Body of pancreas (tissue), 4 donors: ENCODE measurements around the gene KDM2B. TPM values are rescaled to one million over a fixed set of nuclear protein-coding genes. Genes with fewer than 3 reads are reported as not detected.
A peak's percentile ranks its signal among the peaks of the same experiment; 100 is the strongest.

Source experiments
- ATAC-seq: fragments of 150-250 bp; one replicate; pipeline ENCODE4 v1.9.1; 2016
- DNase-seq, 4 donors: peaks; one replicate each; pipeline ENCODE4 v3.0.0-alpha.2; 2019
- H3K27ac ChIP-seq, 4 donors: fragments of 200-600 bp; sonication (generic); 1 replicate in 3 of 4; 2 replicates in 1 of 4; pipeline versions ENCODE4 v1.5.1 to v1.6.1; 2016 to 2019; ENCODE audit warnings: mild to moderate bottlenecking in 1 of 4, mixed read lengths in 1 of 4, moderate library complexity in 1 of 4
- H3K27me3 ChIP-seq, 2 donors: fragments of 200-600 bp; sonication (generic); one replicate each; pipeline ENCODE4 v1.6.0; 2016; ENCODE audit warnings: mild to moderate bottlenecking in 1 of 2
- H3K36me3 ChIP-seq, 2 donors: fragments of 200-600 bp; sonication (generic); replicated peaks in 1 of 2; 2 replicates each; pipeline ENCODE4 v1.5.1; 2016; ENCODE audit warnings: low read depth in 2 of 2; ENCODE audit not compliant: insufficient read depth in 1 of 2
- H3K4me1 ChIP-seq: fragments of 200-600 bp; sonication (generic); one replicate; pipeline ENCODE4 v1.6.0; 2016
- H3K4me3 ChIP-seq, 2 donors: fragments of 200-600 bp; sonication (generic); 1 replicate in 1 of 2; 2 replicates in 1 of 2; pipeline ENCODE4 v1.5.1; 2016 to 2019
- H3K9me3 ChIP-seq, 3 donors: fragments of 200-600 bp; sonication (generic); 1 replicate in 2 of 3; 2 replicates in 1 of 3; pipeline ENCODE4 v1.5.1; 2016
- CTCF ChIP-seq, 7 experiments: fragments of 450-650 bp in 4 of 7; fragments of 200-600 bp in 3 of 7; sonication (generic) in 3 of 7; IDR thresholded peaks; one replicate each; pipeline ENCODE4 v1.5.1; 2016 to 2019; ENCODE audit warnings: antibody characterized with exemption in 7 of 7
- POLR2A ChIP-seq, 3 donors: fragments of 450-650 bp; IDR thresholded peaks; one replicate each; pipeline ENCODE4 v1.6.1; 2016; ENCODE audit warnings: antibody characterized with exemption in 3 of 3, mild to moderate bottlenecking in 2 of 3
- WGBS, 2 donors: methylation state at CpG; one replicate each; pipeline ENCODE4 v1.1.5; 2017; 5-methylcytosine and 5-hydroxymethylcytosine counted together
- intact Hi-C: fragments of 100-400 bp; cut with DNase I; formaldehyde crosslinking; loops from one replicate; pipeline ENCODE4 v1.15.1; 2023
- total RNA-seq, 2 donors: library from RNA; depleted of rRNA; stranded (reverse); fragments of >200 nt; gene quantifications; one replicate each; pipeline ENCODE4 v1.1.0, GENCODE V29; 2016

The KDM2B gene
- total RNA-seq, 2 donors from 2014 or later, result 17.8 to 26.5 TPM

DNA sequence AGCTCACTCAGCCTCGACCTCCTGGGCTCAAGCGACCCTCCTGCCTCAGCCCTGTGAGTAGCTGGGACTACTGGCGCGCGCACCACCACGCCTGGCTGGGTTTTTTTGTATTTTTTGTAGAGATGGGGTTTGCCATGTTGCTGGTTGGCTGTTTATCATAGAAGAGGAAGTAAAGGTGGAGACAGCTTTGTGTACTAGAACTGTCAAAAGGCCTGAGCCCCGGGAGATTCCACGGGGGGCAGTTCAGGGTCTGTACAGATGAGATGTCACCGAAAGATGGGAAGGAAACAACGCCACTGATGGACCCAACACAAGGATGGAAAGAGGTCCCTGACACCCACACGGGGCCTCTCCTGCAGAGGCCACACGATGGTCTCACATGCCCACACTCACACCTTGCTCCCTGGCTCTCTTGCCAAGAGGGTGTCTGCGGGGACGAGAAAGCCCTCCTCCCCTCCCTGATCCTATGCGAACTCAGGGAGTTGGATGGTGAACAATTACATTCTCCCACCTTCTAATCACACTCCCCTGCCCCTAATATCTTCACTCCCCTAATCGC lies 66.6 kb downstream of the KDM2B start:
- no peak for ATAC-seq
- H3K27me3 ChIP-seq, result no peaks in the 10 kb centered on the region
- no peaks in the 10 kb centered on the region for H3K9me3 ChIP-seq
- no peak for TF ChIP-seq POLR2A (IDR thresholded peaks at IDR 0.05)
- TF ChIP-seq CTCF (IDR thresholded peaks at IDR 0.05), result no peak
- DNase-seq, result no peak
- no peak overlapping the region for H3K4me3 ChIP-seq
- H3K4me1 ChIP-seq, result no peaks in the 10 kb centered on the region
- H3K27ac ChIP-seq, result no peak overlapping the region
- H3K36me3 ChIP-seq, result no peaks in the 10 kb centered on the region
- 78% methylated on average over 13 to 16 of the region's 16 CpGs for WGBS, 2 donors
- intact Hi-C loops, result no loop called here

- no peaks in the 10 kb centered on the region for H3K27me3 ChIP-seq
- DNase-seq (peak in 3 of 4 donors; percentile 26 to 41 (median 36)), ATAC-seq (peak; percentile 35)
- 78 to 86% methylated on average over 13 to 17 of the region's 17 CpGs for WGBS, 2 donors
- H3K4me3 ChIP-seq, result no peak overlapping the region
- intact Hi-C loops, result no loop called here
- no peaks in the 10 kb centered on the region for H3K9me3 ChIP-seq
- H3K27ac ChIP-seq, result no peak overlapping the region
- no peaks in the 10 kb centered on the region for H3K4me1 ChIP-seq
- TF ChIP-seq CTCF (IDR thresholded peaks at IDR 0.05), result no peak
- TF ChIP-seq POLR2A (IDR thresholded peaks at IDR 0.05), result no peak
- H3K36me3 ChIP-seq, result peaks cover 0 to 2% of the 10 kb centered on the region in 2 donors
These were observed 67.2 kb downstream of the KDM2B start for GRCh38 chr12:121513464-121514183.

DNA sequence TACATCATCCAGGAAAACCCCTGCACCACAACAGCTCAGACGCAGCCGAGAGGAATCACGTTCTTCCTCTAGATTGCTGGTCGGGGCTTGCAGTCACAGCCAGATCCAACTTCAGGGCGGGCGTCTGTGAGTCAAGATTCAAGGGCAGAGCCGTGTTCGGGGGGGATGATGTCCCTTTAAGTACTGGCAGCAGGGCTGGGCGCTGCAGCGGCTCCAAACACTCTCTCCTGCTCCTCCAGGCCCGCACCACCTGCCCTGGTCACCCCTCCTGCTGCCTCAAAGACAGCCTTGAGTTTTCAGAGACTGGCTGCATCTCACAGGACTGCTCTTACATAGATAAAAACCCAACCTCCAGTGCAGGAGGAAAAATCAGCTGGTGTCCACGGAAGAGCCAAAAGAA lies 68.3 kb downstream of the KDM2B start:
- WGBS, 2 donors, result 70 to 77% methylated on average over 9 to 12 of the region's 12 CpGs

DNA sequence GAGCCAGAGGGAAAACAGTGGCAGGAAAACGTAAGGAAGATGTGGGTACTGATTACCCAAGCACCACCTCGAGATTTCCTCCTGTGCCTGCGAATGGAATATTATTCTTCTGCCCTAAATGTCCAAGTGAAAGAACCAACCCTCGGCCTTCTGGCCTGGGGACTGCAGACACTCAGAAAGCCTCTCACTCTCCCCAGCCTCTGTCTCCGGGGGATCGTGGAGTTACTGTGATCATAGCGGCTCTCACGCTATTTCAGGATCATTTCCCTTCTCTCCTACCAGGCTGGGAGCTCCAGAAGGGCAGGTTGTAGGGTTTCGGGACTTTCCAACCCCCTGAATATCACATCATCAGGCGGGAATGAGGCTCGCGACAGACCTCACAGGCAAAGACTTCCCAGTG lies 68.9 kb downstream of the KDM2B start:
- Histone ChIP-seq H3K27me3 (no peaks in the 10 kb centered on the region), H3K27ac (no peak overlapping the region), H3K4me1 (no peaks in the 10 kb centered on the region), H3K4me3 (no peak overlapping the region), H3K9me3 (no peaks in the 10 kb centered on the region), H3K36me3 (peaks cover 0 to 6% of the 10 kb centered on the region in 2 donors)
- TF ChIP-seq POLR2A (IDR thresholded peaks at IDR 0.05) (no peak), CTCF (IDR thresholded peaks at IDR 0.05) (no peak)
- intact Hi-C loops, result no loop called here
- no peak for ATAC-seq
- no peak for DNase-seq
- 86 to 90% methylated on average over 11 to 12 of the region's 12 CpGs for WGBS, 2 donors

More for the DNA sequence above, 68.3 kb downstream of the KDM2B start:
- H3K27me3 ChIP-seq, result no peaks in the 10 kb centered on the region
- intact Hi-C loops, result no loop called here
- ATAC-seq, result no peak
- H3K9me3 ChIP-seq, result no peaks in the 10 kb centered on the region
- H3K27ac ChIP-seq, result no peak overlapping the region
- H3K4me1 ChIP-seq, result no peaks in the 10 kb centered on the region
- H3K36me3 ChIP-seq, result peaks cover 0 to 6% of the 10 kb centered on the region in 2 donors
- no peak overlapping the region for H3K4me3 ChIP-seq
- TF ChIP-seq CTCF (IDR thresholded peaks at IDR 0.05), result no peak
- no peak for DNase-seq

- intact Hi-C loops, result no loop called here
- Histone ChIP-seq H3K4me3 (no peak overlapping the region), H3K27me3 (no peaks in the 10 kb centered on the region), H3K36me3 (peaks cover 0 to 6% of the 10 kb centered on the region in 2 donors), H3K9me3 (no peaks in the 10 kb centered on the region), H3K27ac (no peak overlapping the region), H3K4me1 (no peaks in the 10 kb centered on the region)
- ATAC-seq (no peak), DNase-seq (no peak)
- 90% methylated on average over 15 of the region's 16 CpGs; no CpG with 5 or more reads in 1 of the 2 donors for WGBS, 2 donors
- TF ChIP-seq POLR2A (IDR thresholded peaks at IDR 0.05) (no peak), CTCF (IDR thresholded peaks at IDR 0.05) (no peak)
These were observed 71.5 kb downstream of the KDM2B start for GRCh38 chr12:121509339-121509738.
